ENCODE results near the gene TCF7.

The TCF7 gene

GRCh38 chr5:134136221-134136631, 21.7 kb downstream of the TCF7 start:
- Histone ChIP-seq H3K27ac (replicated peaks) (no peak overlapping the region), H3K27me3 (ENCODE audit: insufficient read depth, poor library complexity, severe bottlenecking) (no peaks in the 10 kb centered on the region)
- TF ChIP-seq SPI1 (IDR thresholded peaks at IDR 0.05; ENCODE audit: borderline replicate concordance, low read depth) (no peak), CTCF (IDR thresholded peaks at IDR 0.05; ENCODE audit: insufficient read depth, low read length) (no peak)

GRCh38 chr5:134136771-134137170, 22.3 kb downstream of the TCF7 start:
- Histone ChIP-seq H3K27ac (replicated peaks) (no peak overlapping the region), H3K27me3 (ENCODE audit: insufficient read depth, poor library complexity, severe bottlenecking) (no peaks in the 10 kb centered on the region)

More at GRCh38 chr5:134136221-134136631, 21.7 kb downstream of the TCF7 start:
- DNase-seq (ENCODE audit: low read depth in 1 of 2, low spot score in 1 of 2): no peak
- no peak overlapping the region for H3K4me3 ChIP-seq (replicated peaks; ENCODE audit: insufficient read depth, low read length)

GRCh38 chr5:134138416-134139376, 24.2 kb downstream of the TCF7 start:
- H3K27me3 ChIP-seq (ENCODE audit: insufficient read depth, poor library complexity, severe bottlenecking): no peaks in the 10 kb centered on the region
- H3K4me3 ChIP-seq (replicated peaks; ENCODE audit: insufficient read depth, low read length): no peak overlapping the region
- TF ChIP-seq CTCF (IDR thresholded peaks at IDR 0.05; ENCODE audit: insufficient read depth, low read length) (no peak), GABPA (IDR thresholded peaks at IDR 0.05; ENCODE audit: low read depth) (no peak), POLR2AphosphoS5 (IDR thresholded peaks at IDR 0.05; ENCODE audit: low read depth) (no peak), REST (IDR thresholded peaks at IDR 0.05; ENCODE audit: insufficient replicate concordance, low read depth) (no peak), SPI1 (IDR thresholded peaks at IDR 0.05; ENCODE audit: borderline replicate concordance, low read depth) (no peak)
- no peak overlapping the region for H3K27ac ChIP-seq (replicated peaks)
- DNase-seq (ENCODE audit: low read depth in 1 of 2, low spot score in 1 of 2): no peak

More at GRCh38 chr5:134136771-134137170, 22.3 kb downstream of the TCF7 start:
- H3K4me3 ChIP-seq (replicated peaks; ENCODE audit: insufficient read depth, low read length): no peak overlapping the region
- no peak for DNase-seq (ENCODE audit: low read depth in 1 of 2, low spot score in 1 of 2)
- no peak for TF ChIP-seq SPI1 (IDR thresholded peaks at IDR 0.05; ENCODE audit: borderline replicate concordance, low read depth)
- no peak for TF ChIP-seq REST (IDR thresholded peaks at IDR 0.05; ENCODE audit: insufficient replicate concordance, low read depth)
- TF ChIP-seq CTCF (IDR thresholded peaks at IDR 0.05; ENCODE audit: insufficient read depth, low read length): no peak

Measured in HL-60 (cell line).